Measurements from ENCODE around the gene HP. TPM values are rescaled to one million over a fixed set of nuclear protein-coding genes. Genes with fewer than 3 reads are reported as not detected.
"Not testable (repeated sequence)": the region's sequence is repeated elsewhere in the genome, so short reads cannot be mapped to it uniquely, and the experiment has no call there.

HP gene
- total RNA-seq, 4 donors from 2014 or later, result 1.9 TPM; not detected in 3

DNA sequence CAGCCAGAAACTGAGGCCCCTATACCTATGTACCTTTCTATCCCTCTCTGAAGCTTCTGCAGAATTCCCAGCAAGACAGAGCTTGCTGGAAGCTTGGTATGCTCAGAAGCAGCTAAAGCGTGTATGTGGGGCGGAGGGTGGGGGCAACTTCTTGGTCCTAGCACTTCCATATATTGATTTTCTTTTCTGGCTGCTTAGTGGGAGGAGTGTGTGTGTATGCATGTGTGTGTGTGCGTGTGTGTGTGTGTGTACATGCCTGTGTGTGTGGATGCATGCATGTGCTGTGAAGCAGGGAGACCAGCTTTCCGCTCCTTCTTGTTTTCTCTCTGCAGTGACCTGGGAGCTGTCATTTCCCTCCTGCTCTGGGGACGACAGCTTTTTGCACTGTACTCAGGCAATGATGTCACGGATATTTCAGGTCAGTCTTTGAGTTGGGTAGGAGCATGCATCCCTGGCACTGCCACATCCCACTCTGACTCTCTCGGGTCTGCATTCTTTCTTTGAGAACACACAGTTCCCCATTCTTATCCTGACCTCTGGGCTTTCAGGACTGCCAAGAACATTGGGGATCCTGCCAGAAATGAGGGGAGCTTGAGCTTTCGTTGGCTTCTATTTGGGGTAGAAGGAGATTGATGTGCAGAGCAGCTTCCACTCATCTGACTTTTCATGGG is 19.4 kb downstream of the HP start:
- intact Hi-C loops (cut with DNase I; ENCODE audit: low total_unique reads), result no loop called here
- TF ChIP-seq POLR2A (IDR thresholded peaks at IDR 0.05) (no peak), POLR2AphosphoS5 (IDR thresholded peaks at IDR 0.05) (no peak), EP300 (IDR thresholded peaks at IDR 0.05; ENCODE audit: low read depth) (no peak)
- TF ChIP-seq, protein P1, sequence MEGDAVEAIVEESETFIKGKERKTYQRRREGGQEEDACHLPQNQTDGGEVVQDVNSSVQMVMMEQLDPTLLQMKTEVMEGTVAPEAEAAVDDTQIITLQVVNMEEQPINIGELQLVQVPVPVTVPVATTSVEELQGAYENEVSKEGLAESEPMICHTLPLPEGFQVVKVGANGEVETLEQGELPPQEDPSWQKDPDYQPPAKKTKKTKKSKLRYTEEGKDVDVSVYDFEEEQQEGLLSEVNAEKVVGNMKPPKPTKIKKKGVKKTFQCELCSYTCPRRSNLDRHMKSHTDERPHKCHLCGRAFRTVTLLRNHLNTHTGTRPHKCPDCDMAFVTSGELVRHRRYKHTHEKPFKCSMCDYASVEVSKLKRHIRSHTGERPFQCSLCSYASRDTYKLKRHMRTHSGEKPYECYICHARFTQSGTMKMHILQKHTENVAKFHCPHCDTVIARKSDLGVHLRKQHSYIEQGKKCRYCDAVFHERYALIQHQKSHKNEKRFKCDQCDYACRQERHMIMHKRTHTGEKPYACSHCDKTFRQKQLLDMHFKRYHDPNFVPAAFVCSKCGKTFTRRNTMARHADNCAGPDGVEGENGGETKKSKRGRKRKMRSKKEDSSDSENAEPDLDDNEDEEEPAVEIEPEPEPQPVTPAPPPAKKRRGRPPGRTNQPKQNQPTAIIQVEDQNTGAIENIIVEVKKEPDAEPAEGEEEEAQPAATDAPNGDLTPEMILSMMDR (IDR thresholded peaks at IDR 0.05), result no peak
- H3K9me3 ChIP-seq, result no peaks in the 10 kb centered on the region
- H3K4me1 ChIP-seq, result peaks cover 0 to 20% (median 3%) of the 10 kb centered on the region in 4 donors
- H3K36me3 ChIP-seq, result no peaks in the 10 kb centered on the region
- 81 to 88% methylated on average over 3 to 8 of the region's 8 CpGs for WGBS, 2 donors (ENCODE audit: low coverage in 1 of 2)
- H3K4me3 ChIP-seq, result no peak overlapping the region
- peak overlapping the region in 1 of 4 donors; percentile 41 for H3K27ac ChIP-seq
- DNase-seq, result no peak
- in situ Hi-C loops (cut with MboI; ENCODE audit: low pct_ligation_motif_present in 1 of 4, low pct_unique_long_range_greater_than_20kb in 1 of 4, low sequenced_read_pairs in 3 of 4), result no loop called here
- H3K27me3 ChIP-seq, result no peaks in the 10 kb centered on the region

DNA sequence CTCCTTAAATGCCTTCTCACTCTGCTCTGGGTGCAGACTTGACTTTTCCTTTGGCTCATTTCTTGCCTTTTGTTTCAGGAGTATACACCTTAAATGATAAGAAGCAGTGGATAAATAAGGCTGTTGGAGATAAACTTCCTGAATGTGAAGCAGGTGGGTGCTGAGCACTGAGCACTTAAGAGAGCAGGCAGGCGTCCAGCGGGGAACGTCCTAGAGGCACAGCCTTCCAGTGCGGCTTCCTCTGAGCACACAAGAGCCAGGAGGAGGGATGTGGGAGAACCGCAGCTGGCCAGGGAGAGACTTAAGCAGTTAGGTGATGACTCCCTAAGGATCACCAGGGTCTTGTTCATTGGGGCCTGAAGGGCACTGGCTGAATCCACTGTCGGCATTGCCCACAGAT is 20.8 kb downstream of the HP start:
- H3K9me3 ChIP-seq; H3K36me3 ChIP-seq; intact Hi-C loops (cut with DNase I; ENCODE audit: low total_unique reads); H3K4me3 ChIP-seq; H3K27me3 ChIP-seq; H3K27ac ChIP-seq; DNase-seq; in situ Hi-C loops (cut with MboI; ENCODE audit: low pct_ligation_motif_present in 1 of 4, low pct_unique_long_range_greater_than_20kb in 1 of 4, low sequenced_read_pairs in 3 of 4): not testable (repeated sequence)
- peaks cover 0 to 20% (median 3%) of the 10 kb centered on the region in 4 donors for H3K4me1 ChIP-seq
- WGBS, 2 donors (ENCODE audit: low coverage in 1 of 2), result 72% methylated on average over 2 of the region's 6 CpGs; no CpG with 5 or more reads in 1 of the 2 donors

DNA sequence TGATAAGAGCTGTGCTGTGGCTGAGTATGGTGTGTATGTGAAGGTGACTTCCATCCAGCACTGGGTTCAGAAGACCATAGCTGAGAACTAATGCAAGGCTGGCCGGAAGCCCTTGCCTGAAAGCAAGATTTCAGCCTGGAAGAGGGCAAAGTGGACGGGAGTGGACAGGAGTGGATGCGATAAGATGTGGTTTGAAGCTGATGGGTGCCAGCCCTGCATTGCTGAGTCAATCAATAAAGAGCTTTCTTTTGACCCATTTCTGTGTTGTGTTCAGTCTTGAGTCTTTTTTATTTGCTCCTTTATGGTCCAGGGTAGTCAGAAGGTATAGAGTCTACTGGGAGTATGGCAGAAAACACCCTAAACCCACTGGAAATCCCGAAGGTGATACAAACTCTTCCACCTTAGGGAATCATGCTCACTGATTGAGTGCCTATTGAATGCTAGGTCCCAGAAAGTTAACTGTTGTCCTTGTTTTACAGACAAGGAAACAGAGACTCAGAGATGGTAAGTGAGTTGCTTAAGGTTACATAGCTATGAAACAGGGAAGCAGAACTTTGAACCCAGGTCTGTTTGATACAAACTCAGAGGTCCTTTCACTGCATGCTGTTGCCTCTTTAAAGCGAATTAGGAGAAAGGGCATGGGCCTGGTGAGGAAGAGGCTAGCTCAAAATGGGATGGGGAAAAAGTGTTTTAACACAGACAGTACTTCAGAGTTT is 22.8 kb downstream of the HP start:
- H3K27ac ChIP-seq; H3K36me3 ChIP-seq; H3K9me3 ChIP-seq; H3K4me3 ChIP-seq; DNase-seq; intact Hi-C loops (cut with DNase I; ENCODE audit: low total_unique reads); H3K27me3 ChIP-seq; in situ Hi-C loops (cut with MboI; ENCODE audit: low pct_ligation_motif_present in 1 of 4, low pct_unique_long_range_greater_than_20kb in 1 of 4, low sequenced_read_pairs in 3 of 4): not testable (repeated sequence)
- peaks cover 0 to 20% (median 3%) of the 10 kb centered on the region in 4 donors for H3K4me1 ChIP-seq
- WGBS, 2 donors (ENCODE audit: low coverage in 1 of 2), result 100% methylated on average over 2 of the region's 5 CpGs; no CpG with 5 or more reads in 1 of the 2 donors

DNA sequence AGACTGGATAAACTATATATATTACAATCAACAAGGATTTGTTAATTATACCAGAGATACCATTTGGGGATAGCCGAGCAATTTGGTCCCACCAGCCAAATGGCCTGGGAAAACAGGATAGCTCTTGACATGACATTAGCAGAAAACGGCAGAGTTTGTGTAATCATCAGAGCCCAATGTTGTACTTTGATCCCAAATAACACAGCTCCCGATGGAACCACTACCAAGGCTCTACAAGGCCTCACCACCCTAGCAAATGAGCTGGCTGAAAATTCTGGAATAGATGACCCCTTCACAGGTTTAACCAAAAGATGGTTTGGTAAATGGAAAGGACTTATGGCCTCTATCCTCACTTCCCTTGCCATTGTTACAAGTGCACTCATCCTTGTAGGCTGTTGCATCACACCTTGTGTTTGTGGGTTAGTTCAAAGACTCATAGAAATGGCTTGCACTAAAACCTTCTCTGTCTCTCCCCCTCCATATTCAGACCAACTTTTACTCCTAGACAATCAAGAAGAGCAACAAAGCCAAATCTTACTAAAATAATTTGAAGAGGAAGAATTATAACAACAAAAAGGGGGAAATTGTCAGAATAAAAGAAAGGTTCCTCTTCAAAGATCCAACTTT is 29.6 kb downstream of the HP start:
- no peaks in the 10 kb centered on the region for H3K4me1 ChIP-seq
- H3K36me3 ChIP-seq, result peaks cover 0 to 42% (median 16%) of the 10 kb centered on the region in 4 donors
- 44 to 68% methylated on average over 3 of the region's 3 CpGs for WGBS, 2 donors (ENCODE audit: low coverage in 1 of 2)
- TF ChIP-seq EP300 (IDR thresholded peaks at IDR 0.05; ENCODE audit: low read depth) (no peak), POLR2A (IDR thresholded peaks at IDR 0.05) (no peak), POLR2AphosphoS5 (IDR thresholded peaks at IDR 0.05) (no peak)
- TF ChIP-seq, protein P1 (IDR thresholded peaks at IDR 0.05), result no peak
- no peaks in the 10 kb centered on the region for H3K27me3 ChIP-seq
- no peak overlapping the region for H3K27ac ChIP-seq
- intact Hi-C loops (cut with DNase I; ENCODE audit: low total_unique reads) (no loop called here), in situ Hi-C loops (cut with MboI; ENCODE audit: low pct_ligation_motif_present in 1 of 4, low pct_unique_long_range_greater_than_20kb in 1 of 4, low sequenced_read_pairs in 3 of 4) (no loop called here)
- DNase-seq, result no peak
- no peaks in the 10 kb centered on the region for H3K9me3 ChIP-seq
- H3K4me3 ChIP-seq, result no peak overlapping the region

DNA sequence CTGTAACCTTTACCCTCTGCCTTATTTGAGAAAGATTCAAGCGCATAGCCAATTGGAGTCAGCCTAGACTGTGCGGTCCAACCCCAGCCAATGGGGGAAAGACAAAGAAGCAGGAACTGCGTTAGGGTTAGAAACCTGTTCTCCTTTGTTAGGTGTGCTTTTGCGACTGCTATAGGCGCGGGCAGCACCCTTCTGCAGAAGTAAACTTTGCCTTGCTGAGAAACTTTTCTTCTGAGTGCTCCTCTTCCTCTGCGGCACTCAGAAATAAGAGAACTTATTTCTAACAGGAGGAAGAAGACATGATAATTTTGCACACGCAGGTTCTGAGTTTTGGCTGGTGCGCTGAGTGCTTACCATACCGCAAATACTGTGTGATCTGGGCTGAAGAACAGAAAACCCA is 30.1 kb downstream of the HP start:
- 97 to 99% methylated on average over 10 of the region's 10 CpGs for WGBS, 2 donors (ENCODE audit: low coverage in 1 of 2)
- H3K27me3 ChIP-seq, result no peaks in the 10 kb centered on the region
- DNase-seq, result no peak
- H3K36me3 ChIP-seq, result peaks cover 0 to 48% (median 18%) of the 10 kb centered on the region in 4 donors
- H3K9me3 ChIP-seq, result no peaks in the 10 kb centered on the region
- in situ Hi-C loops (cut with MboI; ENCODE audit: low pct_ligation_motif_present in 1 of 4, low pct_unique_long_range_greater_than_20kb in 1 of 4, low sequenced_read_pairs in 3 of 4) (no loop called here), intact Hi-C loops (cut with DNase I; ENCODE audit: low total_unique reads) (no loop called here)
- TF ChIP-seq POLR2A (IDR thresholded peaks at IDR 0.05), result no peak
- TF ChIP-seq POLR2AphosphoS5 (IDR thresholded peaks at IDR 0.05), result no peak
- TF ChIP-seq EP300 (IDR thresholded peaks at IDR 0.05; ENCODE audit: low read depth), result no peak
- TF ChIP-seq, protein P1 (IDR thresholded peaks at IDR 0.05), result no peak
- H3K4me3 ChIP-seq, result no peak overlapping the region
- H3K27ac ChIP-seq, result no peak overlapping the region
- H3K4me1 ChIP-seq, result no peaks in the 10 kb centered on the region
